GM12878 (cell line): ENCODE data around the gene ATXN7L1. TPM values are rescaled to one million over a fixed set of nuclear protein-coding genes. Genes with fewer than 3 reads are reported as not detected.

Experiments
- ATAC-seq: fragments of 200-7000 bp; cut with Tn5 transposase; 3 replicates; pipeline ENCODE4 v1.9.1; 2020; ENCODE audit warnings: mild to moderate bottlenecking, moderate library complexity
- BruUV-seq: library from RNA; stranded (reverse); fragments of 400-500 nt; replicated peaks from 2 replicates; lab custom pipeline; 2021; lab: Mats Ljungman, UMichigan
- CTCF ChIA-PET: fragments of 300-600 bp; sonication (Branson Sonifier 250); formaldehyde crosslinking; extraction: SDS; loops from one replicate; lab custom pipeline; 2021; ENCODE audit warnings: inconsistent platforms; lab: Yijun Ruan, JAX
- POLR2A ChIA-PET: fragments of 350-600 bp; formaldehyde crosslinking; extraction: SDS; loops from one replicate; lab custom pipeline; 2021; ENCODE audit warnings: inconsistent platforms; lab: Charles Lee
- RAD21 ChIA-PET: fragments of 300-600 bp; sonication (Branson Sonifier 250); formaldehyde crosslinking; loops from one replicate; lab custom pipeline; 2023; ENCODE audit warnings: antibody characterized with exemption; ENCODE audit not compliant: unreplicated experiment; lab: Charles Lee
- SMC1A ChIA-PET: fragments of 300-600 bp; sonication (Branson Sonifier 250); formaldehyde crosslinking; loops from one replicate; lab custom pipeline; 2023; ENCODE audit not compliant: unreplicated experiment, uncharacterized antibody; lab: Charles Lee
- DNase-seq: peaks from one replicate; pipeline ENCODE4 v3.0.0-alpha.2; 2011; ENCODE audit warnings: low read depth, low spot score
- FAIRE-seq: peaks from 3 replicates; lab custom pipeline; 2011; peaks lifted over from hg19 to GRCh38; lab: Jason Lieb, UNC
- H2AFZ ChIP-seq: 2 replicates; pipeline ENCODE4 v1.6.0; 2011; ENCODE audit warnings: low read depth, low read length, control low read depth; ENCODE audit not compliant: control insufficient read depth
- H3K27ac ChIP-seq: 2 replicates; pipeline ENCODE4 v1.5.1; 2011; ENCODE audit warnings: control low read depth; ENCODE audit not compliant: control insufficient read depth, insufficient read depth
- H3K27me3 ChIP-seq, 2 experiments: replicated peaks in 1 of 2; 2 replicates each; pipeline versions ENCODE4 v1.6.0 to v1.6.1; 2011; ENCODE audit warnings: low read length in 1 of 2; ENCODE audit not compliant: control insufficient read depth in 2 of 2, insufficient read depth in 2 of 2
- H3K36me3 ChIP-seq, 2 experiments: 2 replicates each; pipeline ENCODE4 v1.5.1; 2011; ENCODE audit warnings: low read length in 1 of 2; ENCODE audit not compliant: control insufficient read depth in 2 of 2, insufficient read depth in 2 of 2
- H3K4me1 ChIP-seq: 2 replicates; pipeline ENCODE4 v1.6.1; 2011; ENCODE audit warnings: mild to moderate bottlenecking, low read length, moderate library complexity, mixed read lengths; ENCODE audit not compliant: control insufficient read depth, insufficient read depth
- H3K4me2 ChIP-seq: 2 replicates; pipeline ENCODE4 v1.6.0; 2011; ENCODE audit warnings: control low read depth; ENCODE audit not compliant: control insufficient read depth, insufficient read depth
- H3K4me3 ChIP-seq: fragments of 200-600 bp; sonication (generic); 2 replicates; pipeline ENCODE4 v1.5.1; 2016
- H3K79me2 ChIP-seq: 2 replicates; pipeline ENCODE4 v1.6.0; 2011; ENCODE audit warnings: low read length; ENCODE audit not compliant: control insufficient read depth, insufficient read depth
- H3K9ac ChIP-seq: 2 replicates; pipeline ENCODE4 v1.8.0; 2011; ENCODE audit warnings: low read length, control low read depth, mixed read lengths; ENCODE audit not compliant: control insufficient read depth, insufficient read depth
- H3K9me3 ChIP-seq: replicated peaks from 3 replicates; pipeline ENCODE4 v1.5.1; 2011; ENCODE audit warnings: mild to moderate bottlenecking, low read length; ENCODE audit not compliant: control insufficient read depth, insufficient read depth
- H4K20me1 ChIP-seq: 2 replicates; pipeline ENCODE4 v1.6.0; 2011; ENCODE audit not compliant: control insufficient read depth, insufficient read depth
- CBX5 ChIP-seq: sonication (generic); IDR thresholded peaks from 2 replicates; pipeline ENCODE4 v1.6.1; 2016; ENCODE audit warnings: low read depth, moderate library complexity, mild to moderate bottlenecking, inconsistent platforms
- E2F4 ChIP-seq: IDR thresholded peaks from 2 replicates; pipeline ENCODE4 v1.6.1; 2012; ENCODE audit warnings: low read depth, low read length, improper control_type of control experiment
- ELK1 ChIP-seq: IDR thresholded peaks from 2 replicates; pipeline ENCODE4 v1.6.1; 2012; ENCODE audit warnings: low read depth, low read length, improper control_type of control experiment
- MEF2B ChIP-seq: fragments of 450-650 bp; IDR thresholded peaks from 2 replicates; pipeline ENCODE4 v1.6.1; 2018; ENCODE audit warnings: mild to moderate bottlenecking, moderate library complexity; ENCODE audit not compliant: partially characterized antibody, poor library complexity, severe bottlenecking
- MYB ChIP-seq: fragments of 150-350 bp; IDR thresholded peaks from 2 replicates; pipeline ENCODE4 v1.6.1; 2014; ENCODE audit warnings: mild to moderate bottlenecking, low read depth, low read length, borderline replicate concordance
- RELB ChIP-seq: fragments of 450-650 bp; IDR thresholded peaks from 2 replicates; pipeline ENCODE4 v1.6.1; 2017; ENCODE audit warnings: low read depth, mild to moderate bottlenecking, moderate library complexity
- RUNX3 ChIP-seq: IDR thresholded peaks from 2 replicates; pipeline ENCODE4 v1.6.1; 2012; ENCODE audit warnings: low read length, inconsistent platforms
- SPI1 ChIP-seq: IDR thresholded peaks from 2 replicates; pipeline ENCODE4 v1.6.1; 2011; ENCODE audit warnings: low read depth, mild to moderate bottlenecking, low read length, moderate library complexity, borderline replicate concordance; ENCODE audit not compliant: insufficient read depth
- STAT1 ChIP-seq: fragments of 450-650 bp; conservative IDR thresholded peaks from 2 replicates; pipeline ENCODE4 v1.6.1; 2014; ENCODE audit warnings: antibody characterized with exemption, mild to moderate bottlenecking
- STAT3 ChIP-seq: IDR thresholded peaks from 2 replicates; pipeline ENCODE4 v1.6.1; 2011; ENCODE audit warnings: low read depth, low read length, improper control_type of control experiment
- in situ Hi-C: fragments of 300-500 bp; cut with MboI; formaldehyde crosslinking; loops from 9 replicates; pipeline ENCODE4 v1.14.3; 2018; ENCODE audit warnings: mixed read lengths
- intact Hi-C: fragments of 100-400 bp; cut with micrococcal nuclease; formaldehyde crosslinking; loops from one replicate; pipeline ENCODE4 v1.14.2; 2022; ENCODE audit not compliant: unreplicated experiment
- polyA plus RNA-seq, 11 experiments: library from polyadenylated mRNA; depleted of rRNA in 4 of 11; unstranded in 6 of 11; stranded (reverse) in 5 of 11; fragments of >200 nt; fragmentation: Nextera tagmentation in 4 of 11; fragmentation: Illumina TruSeq in 1 of 11; extraction: Ambion mirVana in 4 of 11; extraction: Trizol in 1 of 11; gene quantifications; 1 replicate in 1 of 11; 2 replicates in 10 of 11; pipeline versions ENCODE4 v1.2.1 to v1.2.3, GENCODE V29; 2011 to 2016; ENCODE audit warnings: inconsistent platforms in 2 of 11, missing spikeins in 2 of 11, low read depth in 1 of 11
- total RNA-seq, 4 experiments: library from RNA; depleted of rRNA in 3 of 4; stranded (reverse); fragments of >200 nt in 3 of 4; fragmentation: Illumina TruSeq in 1 of 4; extraction: Trizol in 1 of 4; gene quantifications; 2 replicates each; pipeline versions ENCODE4 v1.2.1 to v1.2.3, GENCODE V29; 2013 to 2021
- TF ChIP-seq, protein P1 (sequence below): IDR thresholded peaks from 2 replicates; pipeline ENCODE4 v1.6.1; 2011; ENCODE audit warnings: borderline replicate concordance, low read depth, mild to moderate bottlenecking, moderate library complexity, low read length; ENCODE audit not compliant: insufficient read depth, poor library complexity, severe bottlenecking
- TF ChIP-seq, protein P2 (sequence below): fragments of 450-650 bp; IDR thresholded peaks from 2 replicates; pipeline ENCODE4 v1.6.1; 2018; ENCODE audit warnings: borderline replicate concordance, mild to moderate bottlenecking; ENCODE audit not compliant: partially characterized antibody

Gene ATXN7L1
- total and polyA plus RNA-seq, 10 of the 15 experiments (the other 5 are each of a cell fraction or from before 2014, with no cell fraction given) = 0.40 to 2.9 (median 1.2) TPM

DNA sequence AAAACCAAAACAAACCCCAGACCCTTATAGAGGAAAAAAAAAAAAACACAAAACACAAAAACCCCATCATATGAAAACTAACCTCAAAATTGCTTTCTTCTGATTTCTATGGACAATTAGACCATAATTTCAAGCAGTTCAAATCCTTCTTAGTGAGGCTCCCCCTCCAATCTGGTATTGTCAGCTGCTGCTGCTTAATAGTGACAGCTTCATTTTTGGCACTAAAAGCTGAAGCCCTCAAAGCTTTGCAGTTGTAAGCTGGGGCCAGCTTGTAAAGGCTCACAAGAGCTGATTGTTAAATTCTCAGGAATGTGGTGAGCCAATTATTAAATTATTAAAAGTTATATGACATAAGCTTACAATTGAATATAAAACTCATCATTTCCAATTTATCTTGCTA, 21.9 kb downstream of the ATXN7L1 start:
- H3K27ac ChIP-seq = no peak overlapping the region
- H3K9ac ChIP-seq = no peak overlapping the region
- no peaks in the 10 kb centered on the region for H3K9me3 ChIP-seq
- FAIRE-seq (no peak), DNase-seq (no peak), ATAC-seq (no peak)
- no peaks in the 10 kb centered on the region for H4K20me1 ChIP-seq
- intact Hi-C loops (no loop called here), in situ Hi-C loops (no loop called here)
- POLR2A ChIA-PET = interaction anchor here (0.6 to 1.0 kb wide), 5 partner anchors 19 to 161 kb away, joined by 3 to 7 read pairs (median 4); no protein-coding TSS in a partner anchor
- H3K27me3 ChIP-seq = peaks cover 0 to 4% of the 10 kb centered on the region in 2 experiments; a peak in 1 of 4 replicates
- no peaks in the 10 kb centered on the region for H3K4me1 ChIP-seq
- RAD21 ChIA-PET = interaction anchor here (1.3 kb wide), 1 partner anchor 46 kb away, joined by 4 read pairs; no protein-coding TSS in a partner anchor
- H2AFZ ChIP-seq = no peak overlapping the region
- SMC1A ChIA-PET = interaction anchor here (0.6 to 2.7 kb wide), 10 partner anchors 22 to 1168 kb away, joined by 3 to 8 read pairs (median 4); no protein-coding TSS in a partner anchor
- no peaks in the 10 kb centered on the region for H3K79me2 ChIP-seq
- no peak overlapping the region for H3K4me3 ChIP-seq
- H3K36me3 ChIP-seq = no peaks in the 10 kb centered on the region
- BruUV-seq = no TSS peak
- no peak overlapping the region for H3K4me2 ChIP-seq
- CTCF ChIA-PET = interaction anchor here (0.6 to 1.1 kb wide), 5 partner anchors 11 to 320 kb away, joined by 3 to 5 read pairs (median 3); no protein-coding TSS in a partner anchor
- TF ChIP-seq STAT3 (no peak), STAT1 (no peak), ELK1 (no peak), RELB (no peak), CBX5 (no peak), MEF2B (no peak), E2F4 (no peak), MYB (no peak), SPI1 (no peak), RUNX3 (no peak)
- TF ChIP-seq, protein P1, sequence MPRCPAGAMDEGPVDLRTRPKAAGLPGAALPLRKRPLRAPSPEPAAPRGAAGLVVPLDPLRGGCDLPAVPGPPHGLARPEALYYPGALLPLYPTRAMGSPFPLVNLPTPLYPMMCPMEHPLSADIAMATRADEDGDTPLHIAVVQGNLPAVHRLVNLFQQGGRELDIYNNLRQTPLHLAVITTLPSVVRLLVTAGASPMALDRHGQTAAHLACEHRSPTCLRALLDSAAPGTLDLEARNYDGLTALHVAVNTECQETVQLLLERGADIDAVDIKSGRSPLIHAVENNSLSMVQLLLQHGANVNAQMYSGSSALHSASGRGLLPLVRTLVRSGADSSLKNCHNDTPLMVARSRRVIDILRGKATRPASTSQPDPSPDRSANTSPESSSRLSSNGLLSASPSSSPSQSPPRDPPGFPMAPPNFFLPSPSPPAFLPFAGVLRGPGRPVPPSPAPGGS = no peak
- TF ChIP-seq, protein P2, sequence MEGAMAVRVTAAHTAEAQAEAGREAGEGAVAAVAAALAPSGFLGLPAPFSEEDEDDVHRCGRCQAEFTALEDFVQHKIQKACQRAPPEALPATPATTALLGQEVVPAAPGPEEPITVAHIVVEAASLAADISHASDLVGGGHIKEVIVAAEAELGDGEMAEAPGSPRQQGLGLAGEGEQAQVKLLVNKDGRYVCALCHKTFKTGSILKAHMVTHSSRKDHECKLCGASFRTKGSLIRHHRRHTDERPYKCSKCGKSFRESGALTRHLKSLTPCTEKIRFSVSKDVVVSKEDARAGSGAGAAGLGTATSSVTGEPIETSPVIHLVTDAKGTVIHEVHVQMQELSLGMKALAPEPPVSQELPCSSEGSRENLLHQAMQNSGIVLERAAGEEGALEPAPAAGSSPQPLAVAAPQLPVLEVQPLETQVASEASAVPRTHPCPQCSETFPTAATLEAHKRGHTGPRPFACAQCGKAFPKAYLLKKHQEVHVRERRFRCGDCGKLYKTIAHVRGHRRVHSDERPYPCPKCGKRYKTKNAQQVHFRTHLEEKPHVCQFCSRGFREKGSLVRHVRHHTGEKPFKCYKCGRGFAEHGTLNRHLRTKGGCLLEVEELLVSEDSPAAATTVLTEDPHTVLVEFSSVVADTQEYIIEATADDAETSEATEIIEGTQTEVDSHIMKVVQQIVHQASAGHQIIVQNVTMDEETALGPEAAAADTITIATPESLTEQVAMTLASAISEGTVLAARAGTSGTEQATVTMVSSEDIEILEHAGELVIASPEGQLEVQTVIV = no peak
